ENCODE measurements around the gene AEBP1. TPM values are rescaled to one million over a fixed set of nuclear protein-coding genes. Genes with fewer than 3 reads are reported as not detected.
"Not testable (repeated sequence)": the region's sequence is repeated elsewhere in the genome, so short reads cannot be mapped to it uniquely, and the experiment has no call there.

The AEBP1 gene
- total RNA-seq, 1 experiment from 2014 or later: not detected

DNA sequence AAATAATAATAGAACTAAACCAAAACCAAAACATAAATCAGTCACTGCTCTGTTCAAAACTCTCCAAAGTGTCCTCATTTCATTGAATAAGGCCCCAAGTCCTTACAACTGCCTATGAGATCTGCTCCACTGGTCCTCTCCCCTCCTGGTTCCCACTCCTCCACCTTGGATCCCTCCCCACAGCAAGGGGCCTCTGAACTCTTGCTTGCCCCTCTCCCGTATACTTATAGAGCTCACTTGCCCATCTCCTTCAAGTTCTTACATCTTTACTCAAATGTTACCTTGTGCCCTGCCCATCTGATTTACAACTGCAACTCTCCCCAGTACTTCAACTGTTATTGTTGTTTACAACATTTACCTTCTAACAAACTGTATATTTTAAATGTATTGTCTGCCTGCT is 18.4 kb downstream of the AEBP1 start:
- in situ Hi-C loops (cut with HindIII; ENCODE audit: low pct_unique_long_range_greater_than_20kb, low sequenced_read_pairs): no loop called here
- DNase-seq (ENCODE audit: low read depth, low spot score): no peak

DNA sequence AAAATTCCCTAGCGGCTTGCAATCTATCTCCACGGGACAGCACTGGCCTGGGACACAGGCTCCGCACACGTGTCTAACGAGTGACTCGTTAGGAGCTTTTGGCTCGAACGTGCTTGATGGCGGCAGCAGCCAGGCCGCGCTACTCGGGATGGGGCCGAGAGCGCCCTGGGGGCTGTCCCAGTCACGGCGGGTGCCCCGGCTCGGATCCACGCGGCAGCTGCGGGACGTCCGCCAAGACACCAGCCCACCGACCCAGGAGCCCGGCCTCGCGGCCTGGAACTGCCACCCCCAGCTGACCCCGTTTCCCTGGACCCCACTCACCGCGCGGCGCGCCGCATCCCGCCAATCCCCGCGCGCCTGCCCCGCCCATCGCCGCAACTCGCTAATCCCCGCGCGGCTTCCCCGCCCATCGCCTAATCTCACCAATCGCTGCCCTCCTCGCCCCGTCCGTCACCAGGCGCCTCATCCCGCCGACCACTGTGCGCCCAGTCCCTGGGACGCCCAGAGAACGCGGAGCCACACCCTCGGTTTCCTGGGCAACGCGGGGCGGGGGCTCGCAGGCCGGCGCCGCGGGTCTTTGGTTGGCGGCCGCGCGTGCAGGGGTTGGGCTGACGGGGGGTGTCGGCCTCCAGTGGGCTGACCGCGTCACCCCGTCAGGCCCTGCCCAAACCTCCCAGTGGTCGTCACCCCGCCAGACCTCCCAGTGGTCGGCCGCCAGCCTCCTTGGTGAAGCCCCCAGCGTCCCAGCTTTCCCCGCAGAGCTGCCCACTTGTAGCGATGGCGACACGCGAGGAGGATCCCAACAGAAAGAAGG is 19.3 kb downstream of the AEBP1 start, which contains the start of gene POLD2:
TSS of gene POLD2 (minus strand) at position 359 of the 814 bp plus-strand sequence. CDS start 1,495 bp downstream, outside the sequence.
- in situ Hi-C loops (cut with HindIII; ENCODE audit: low pct_unique_long_range_greater_than_20kb, low sequenced_read_pairs): no loop called here
- peak; percentile 98 for DNase-seq (ENCODE audit: low read depth, low spot score)

DNA sequence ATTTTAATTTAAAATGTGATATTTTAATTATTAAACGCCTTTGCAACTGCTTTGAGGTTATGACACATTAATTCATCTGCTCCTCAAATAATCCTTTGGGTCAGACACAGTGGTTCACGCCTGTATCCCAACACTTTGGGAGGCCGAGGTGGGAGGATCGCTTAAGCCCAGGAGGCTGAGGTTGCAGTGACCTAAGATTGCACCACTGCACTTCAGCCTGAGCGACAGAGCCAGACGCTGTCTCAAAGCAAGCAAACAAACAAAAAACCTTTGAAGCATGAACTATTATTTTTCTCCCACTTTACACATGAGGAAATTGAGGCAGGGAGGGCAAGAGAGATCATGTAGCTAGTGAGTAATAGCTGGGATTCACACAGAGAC is 20.7 kb downstream of the AEBP1 start:
- DNase-seq (ENCODE audit: low read depth, low spot score): no peak
- in situ Hi-C loops (cut with HindIII; ENCODE audit: low pct_unique_long_range_greater_than_20kb, low sequenced_read_pairs): no loop called here

DNA sequence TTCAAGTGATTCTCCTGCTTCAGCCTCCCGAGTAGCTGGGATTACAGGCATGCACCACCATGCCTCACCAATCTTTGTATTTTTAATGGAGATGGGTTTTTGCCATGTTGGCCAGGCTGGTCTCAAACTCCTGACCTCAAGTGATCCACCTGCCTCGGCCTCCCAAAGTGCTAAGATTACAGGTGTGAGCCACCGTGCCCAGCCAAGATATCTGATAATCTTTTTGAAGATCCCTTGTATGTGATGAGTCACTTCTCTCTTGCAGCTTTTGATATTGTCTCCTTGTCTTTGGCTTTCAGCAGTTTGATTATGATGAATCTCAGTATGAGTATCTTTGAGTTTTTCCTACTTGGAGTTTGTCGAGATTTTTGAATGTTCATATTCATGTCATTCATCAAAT is 22.4 kb downstream of the AEBP1 start:
- DNase-seq (ENCODE audit: low read depth, low spot score); in situ Hi-C loops (cut with HindIII; ENCODE audit: low pct_unique_long_range_greater_than_20kb, low sequenced_read_pairs): not testable (repeated sequence)

DNA sequence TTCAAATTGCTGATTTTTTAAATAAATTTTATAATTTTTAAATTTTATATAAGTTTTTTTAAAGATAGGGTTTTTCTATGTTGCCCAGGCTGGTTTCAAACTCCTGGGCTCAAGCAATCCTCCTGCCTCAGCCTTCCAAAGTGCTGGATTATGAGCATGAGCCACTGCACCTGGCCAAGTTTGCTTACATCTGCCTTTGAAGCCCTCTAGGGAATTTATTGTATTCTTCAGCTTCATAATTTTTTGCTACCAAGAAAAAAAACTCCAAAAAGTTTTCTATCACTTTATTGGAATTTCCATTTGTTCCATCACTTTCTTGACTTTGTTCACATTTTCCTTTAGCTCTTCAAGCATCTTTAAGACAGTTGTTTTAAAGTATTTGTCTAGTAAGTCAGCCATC is 23.0 kb downstream of the AEBP1 start:
- in situ Hi-C loops (cut with HindIII; ENCODE audit: low pct_unique_long_range_greater_than_20kb, low sequenced_read_pairs): no loop called here

DNA sequence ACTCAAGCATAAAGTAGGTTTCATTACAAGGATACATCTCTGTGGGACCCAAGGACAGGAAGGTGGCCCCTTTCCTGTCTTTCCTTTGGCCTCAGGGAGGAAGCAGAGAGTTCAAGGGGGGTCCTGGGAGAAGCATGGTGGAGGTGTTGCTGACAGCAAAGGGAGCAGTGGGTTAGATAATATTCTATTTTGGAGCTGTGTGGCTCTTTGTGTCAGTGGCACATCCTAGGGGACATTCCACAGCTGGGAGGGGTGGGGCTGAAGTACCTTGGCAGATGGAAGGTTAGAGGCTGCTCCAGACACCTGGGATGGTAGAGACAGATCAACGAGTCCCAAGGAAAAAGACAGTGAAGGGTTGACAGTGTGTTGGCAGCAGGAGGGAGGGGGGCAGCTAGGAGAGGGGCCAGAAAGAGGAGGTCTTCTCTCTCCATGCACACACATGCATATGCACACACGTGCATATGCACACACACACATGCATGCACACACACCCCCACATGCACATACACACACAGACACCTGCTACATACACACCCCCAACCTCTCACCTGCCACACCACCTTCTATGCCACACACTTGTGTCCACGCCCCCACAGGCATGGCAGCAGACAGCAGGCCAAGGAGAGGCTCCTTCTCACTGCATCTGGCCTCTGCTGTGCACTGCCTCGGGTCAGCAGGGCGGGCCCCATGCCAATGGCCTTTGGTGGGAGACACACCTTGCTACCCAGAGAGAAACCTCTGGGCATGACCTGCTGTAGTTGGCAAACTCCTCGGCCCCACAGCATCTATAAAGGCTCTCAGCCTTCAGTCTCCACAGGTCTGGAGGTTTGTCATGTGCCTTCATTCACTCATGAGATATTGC is 24.8 kb downstream of the AEBP1 start:
- in situ Hi-C loops (cut with HindIII; ENCODE audit: low pct_unique_long_range_greater_than_20kb, low sequenced_read_pairs): no loop called here
- DNase-seq (ENCODE audit: low read depth, low spot score): no peak

More for the DNA sequence above, 23.0 kb downstream of the AEBP1 start:
- DNase-seq (ENCODE audit: low read depth, low spot score): no peak

DNA sequence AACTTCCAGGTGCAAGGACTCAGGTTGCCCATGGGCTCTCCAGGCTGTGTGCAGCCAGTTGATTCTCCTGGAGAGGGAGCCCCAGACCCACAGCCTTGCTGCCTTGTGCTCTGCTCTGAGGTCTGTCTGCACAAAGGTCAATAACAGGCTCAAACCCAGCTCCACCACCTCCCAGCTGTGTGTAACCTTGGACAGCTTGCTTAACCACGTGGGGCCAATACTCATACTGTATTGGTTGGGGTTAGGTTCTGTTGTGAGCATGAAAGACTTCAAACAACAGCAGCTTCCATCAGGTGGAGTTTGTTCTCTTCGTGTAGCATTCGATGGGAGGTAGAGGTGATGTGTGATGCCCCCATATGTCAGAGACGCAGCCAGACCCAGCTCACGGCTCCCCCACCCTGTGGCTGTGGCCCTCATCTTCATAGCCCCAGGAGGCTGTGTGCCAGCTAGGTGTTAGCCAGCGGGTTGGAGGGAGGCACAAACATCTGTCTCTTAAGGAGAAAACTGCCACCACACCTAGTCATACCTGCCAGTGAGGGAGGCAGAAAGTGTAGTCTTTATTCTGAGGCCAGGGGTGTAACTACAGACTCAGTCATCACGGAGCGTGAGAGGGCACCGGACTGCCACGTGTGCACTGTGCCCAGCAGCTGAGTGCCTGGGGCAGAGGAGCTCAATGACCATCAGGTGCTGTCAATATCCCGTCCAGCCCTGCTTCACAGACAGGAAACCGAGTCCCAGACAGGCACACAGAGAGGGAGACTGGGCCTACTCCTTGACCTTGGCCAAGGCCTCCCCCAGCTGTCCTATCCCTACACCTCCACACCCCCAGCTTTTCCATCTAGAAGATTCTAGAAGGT is 27.3 kb downstream of the AEBP1 start:
- in situ Hi-C loops (cut with HindIII; ENCODE audit: low pct_unique_long_range_greater_than_20kb, low sequenced_read_pairs): no loop called here
- DNase-seq (ENCODE audit: low read depth, low spot score): peak; percentile 57

DNA sequence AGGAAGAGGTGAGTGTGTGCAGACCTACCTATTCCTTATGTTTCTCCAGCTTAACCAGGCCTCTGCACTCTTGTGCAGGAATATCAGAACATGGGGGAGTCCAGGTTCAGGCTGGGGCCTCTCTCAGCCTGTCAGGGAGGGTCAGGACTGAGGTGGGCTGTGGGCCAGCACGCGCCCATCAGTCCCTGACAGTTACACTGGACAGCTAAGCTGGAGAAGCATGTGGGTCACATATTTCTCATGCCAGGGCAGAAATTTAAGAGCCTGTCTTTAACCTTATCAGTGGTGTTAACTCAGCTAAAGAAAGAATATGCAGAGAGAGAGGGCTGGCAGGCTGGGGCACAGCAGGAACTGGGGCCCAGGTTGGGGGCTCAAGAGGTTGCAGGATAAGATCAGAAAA is 27.9 kb downstream of the AEBP1 start:
- in situ Hi-C loops (cut with HindIII; ENCODE audit: low pct_unique_long_range_greater_than_20kb, low sequenced_read_pairs): no loop called here
- DNase-seq (ENCODE audit: low read depth, low spot score): no peak

DNA sequence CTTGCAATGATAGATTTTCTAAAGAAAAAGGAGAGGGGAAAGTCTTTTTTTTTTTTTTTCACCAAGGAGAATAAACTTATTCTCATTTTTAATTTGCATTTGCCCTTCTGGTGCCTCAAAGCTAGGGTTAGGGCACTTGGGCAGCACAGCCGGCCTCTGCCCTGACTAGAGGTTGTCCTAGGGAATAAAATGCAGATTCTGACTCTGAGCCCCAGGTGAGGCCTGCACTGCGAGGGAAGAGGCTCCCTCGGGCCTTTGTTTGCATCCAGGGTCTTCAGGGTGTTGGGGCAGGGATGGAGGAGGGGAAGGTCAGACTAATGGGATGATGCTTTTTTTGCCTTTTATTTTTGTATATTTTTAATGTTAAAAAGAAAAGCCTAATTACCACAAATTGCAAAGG is 29.1 kb downstream of the AEBP1 start:
- DNase-seq (ENCODE audit: low read depth, low spot score): no peak
- in situ Hi-C loops (cut with HindIII; ENCODE audit: low pct_unique_long_range_greater_than_20kb, low sequenced_read_pairs): no loop called here

DNA sequence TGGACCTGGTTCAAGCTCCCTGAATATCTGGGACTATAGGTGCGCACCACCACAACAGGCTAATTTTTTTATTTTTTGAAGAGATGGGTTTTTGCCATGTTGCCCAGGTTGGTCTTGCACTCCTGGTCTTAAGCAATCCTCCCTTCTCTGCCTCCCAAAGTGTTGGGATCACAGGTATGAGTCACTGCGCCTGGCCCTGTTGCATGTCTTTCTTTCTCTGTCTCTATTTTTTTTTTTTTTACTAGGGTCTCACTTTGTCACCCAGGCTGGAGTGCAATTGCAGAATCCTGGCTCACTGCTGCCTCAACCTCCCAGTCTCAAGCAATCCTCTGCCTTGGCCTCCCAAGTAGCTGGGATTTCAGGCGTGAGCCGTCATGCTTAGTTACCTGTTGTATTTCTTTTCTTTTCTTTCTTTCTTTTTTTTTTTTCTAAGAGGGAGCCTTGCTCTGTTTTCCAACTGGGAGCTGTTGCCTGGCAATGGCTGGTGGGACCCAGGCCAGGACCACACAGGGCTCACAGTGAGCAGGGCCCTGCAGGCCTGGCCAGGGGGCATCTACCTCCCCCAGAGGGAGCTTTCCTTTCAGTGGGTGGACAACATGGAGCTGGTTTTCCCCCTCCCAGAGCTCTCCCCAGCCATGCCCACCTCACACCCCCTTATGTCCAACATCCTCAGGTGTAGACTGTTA is 30.9 kb downstream of the AEBP1 start:
- in situ Hi-C loops (cut with HindIII; ENCODE audit: low pct_unique_long_range_greater_than_20kb, low sequenced_read_pairs): no loop called here
- DNase-seq (ENCODE audit: low read depth, low spot score): no peak

DNA sequence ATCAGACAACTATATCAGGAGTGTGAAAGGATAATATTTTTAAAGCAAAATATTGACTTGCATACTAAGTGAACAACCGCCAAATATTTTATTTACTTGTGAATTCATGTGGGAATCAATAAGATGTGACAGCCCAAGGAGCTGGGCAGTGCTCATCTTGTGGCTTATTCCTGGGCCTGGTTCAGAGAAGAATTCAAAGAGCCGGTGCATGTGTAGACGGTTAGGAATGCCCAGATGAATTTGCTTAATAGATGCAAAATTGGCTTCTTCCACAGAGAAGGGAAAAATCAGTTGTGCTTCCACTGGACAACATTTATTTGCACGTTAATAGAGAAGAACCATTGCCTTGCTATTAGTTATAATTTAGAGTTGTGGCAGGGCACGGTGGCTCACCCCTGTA is 32.6 kb downstream of the AEBP1 start:
- in situ Hi-C loops (cut with HindIII; ENCODE audit: low pct_unique_long_range_greater_than_20kb, low sequenced_read_pairs): no loop called here
- DNase-seq (ENCODE audit: low read depth, low spot score): no peak

DNA sequence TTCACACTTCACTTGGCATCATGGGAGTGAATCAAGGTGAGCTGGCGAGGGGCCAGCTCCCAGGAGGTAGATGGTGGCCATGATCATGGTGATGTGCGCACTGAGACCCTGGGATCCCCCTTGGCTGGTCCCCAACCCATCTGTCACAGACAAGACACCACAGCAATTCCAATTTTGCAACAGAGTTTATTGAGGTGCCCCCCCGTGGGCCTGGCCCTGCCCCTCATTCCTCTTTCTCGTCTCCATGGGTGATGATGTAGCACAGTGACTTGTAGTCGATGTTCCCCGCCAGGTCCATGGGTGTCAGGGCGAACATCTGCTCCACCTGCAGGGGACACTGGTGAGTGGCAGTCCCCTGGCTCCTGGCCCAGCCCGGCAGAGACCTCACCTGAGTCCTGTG is 34.6 kb downstream of the AEBP1 start:
- DNase-seq (ENCODE audit: low read depth, low spot score): no peak
- in situ Hi-C loops (cut with HindIII; ENCODE audit: low pct_unique_long_range_greater_than_20kb, low sequenced_read_pairs): no loop called here

DNA sequence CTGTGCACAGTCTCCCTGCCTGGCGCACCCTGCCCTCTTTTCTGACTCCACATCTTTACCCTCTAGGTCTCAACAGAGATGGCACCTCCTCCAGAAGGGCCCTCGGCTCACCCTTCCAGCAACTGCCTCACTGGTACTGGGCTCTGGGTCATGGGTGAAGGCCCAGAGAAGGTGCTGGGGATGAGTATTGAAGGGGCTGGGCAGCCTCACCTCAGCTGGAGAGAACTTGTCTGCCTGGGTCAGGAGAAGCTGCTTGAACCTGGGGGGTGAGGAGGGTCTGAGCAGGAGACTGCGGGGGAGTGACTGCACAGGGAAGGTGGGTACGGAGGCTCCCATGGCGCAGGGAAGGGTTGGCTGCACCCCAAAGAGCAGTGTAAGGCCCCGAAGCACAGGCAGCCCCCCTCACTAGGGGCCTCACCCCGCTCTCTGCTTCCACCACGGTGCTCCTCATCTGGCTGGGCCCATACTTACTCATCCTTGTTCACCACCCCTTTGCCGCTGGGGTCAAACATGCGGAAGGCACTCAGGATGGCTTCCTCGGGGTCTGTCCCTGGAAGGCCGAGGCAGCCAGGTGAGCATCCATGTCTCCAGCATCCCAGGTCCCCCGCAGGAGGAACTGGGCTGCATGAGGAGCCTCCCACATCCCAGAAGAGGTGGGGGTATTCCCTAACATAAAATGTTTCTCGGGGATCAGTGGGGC is 35.3 kb downstream of the AEBP1 start:
- in situ Hi-C loops (cut with HindIII; ENCODE audit: low pct_unique_long_range_greater_than_20kb, low sequenced_read_pairs): no loop called here

DNA sequence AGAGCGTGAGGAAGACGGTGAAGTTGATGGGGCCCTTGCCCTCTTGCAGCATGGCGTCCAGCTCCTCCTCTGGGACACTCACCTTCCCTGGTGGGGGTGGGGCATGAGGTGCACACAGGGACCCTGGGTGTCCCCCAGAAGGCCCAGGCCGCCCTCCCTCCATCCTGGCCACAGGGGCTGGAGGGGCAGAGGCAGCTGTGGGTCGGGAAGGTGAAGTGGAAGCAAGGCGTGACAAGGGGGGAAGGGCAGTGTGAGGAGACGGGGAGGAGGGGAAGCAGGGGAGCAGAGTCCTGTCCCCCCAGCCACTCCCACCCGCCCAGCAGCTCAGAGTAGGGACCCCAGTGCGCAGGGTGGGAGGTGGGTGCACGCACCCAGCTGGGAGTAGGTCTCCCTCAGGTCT is 36.2 kb downstream of the AEBP1 start:
- no peak for DNase-seq (ENCODE audit: low read depth, low spot score)
- in situ Hi-C loops (cut with HindIII; ENCODE audit: low pct_unique_long_range_greater_than_20kb, low sequenced_read_pairs): no loop called here

More for the DNA sequence above, 35.3 kb downstream of the AEBP1 start:
- no peak for DNase-seq (ENCODE audit: low read depth, low spot score)

DNA sequence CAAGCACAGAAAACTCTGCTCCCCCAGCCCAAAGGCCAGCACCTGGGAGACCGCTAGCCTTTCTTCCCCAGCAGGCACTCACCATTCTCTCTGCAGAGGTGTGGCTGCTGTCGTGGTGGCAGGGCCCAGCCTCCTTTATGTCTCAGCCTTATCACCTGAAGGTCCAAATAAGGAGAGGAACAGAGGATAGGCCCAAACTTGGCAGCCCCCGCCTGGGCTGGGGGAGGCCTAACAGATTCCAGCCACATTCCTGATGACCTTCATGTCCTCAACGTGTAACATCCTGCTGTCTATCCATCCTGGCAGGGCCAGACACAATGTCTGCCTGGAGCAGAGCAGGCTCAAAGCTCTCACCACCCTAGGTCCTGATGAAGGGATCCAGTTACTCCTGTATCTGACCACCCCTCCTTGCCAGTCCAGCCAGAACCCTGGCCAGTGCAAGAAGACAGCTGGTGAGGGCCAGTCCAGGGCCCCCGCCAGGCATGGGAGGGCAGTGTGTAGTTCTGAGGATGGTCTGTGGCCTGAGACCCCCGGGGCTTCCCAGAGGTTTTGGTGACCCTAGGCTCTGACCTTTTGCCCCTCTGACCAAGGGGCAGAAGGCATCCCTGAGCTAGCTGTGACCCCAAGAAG is 37.2 kb downstream of the AEBP1 start, which contains the start of gene MYL7:
TSS of gene MYL7 (minus strand) at position 112 of the 630 bp plus-strand sequence. CDS start at position 85, 27 bp downstream.
- in situ Hi-C loops (cut with HindIII; ENCODE audit: low pct_unique_long_range_greater_than_20kb, low sequenced_read_pairs): no loop called here
- DNase-seq (ENCODE audit: low read depth, low spot score): no peak

DNA sequence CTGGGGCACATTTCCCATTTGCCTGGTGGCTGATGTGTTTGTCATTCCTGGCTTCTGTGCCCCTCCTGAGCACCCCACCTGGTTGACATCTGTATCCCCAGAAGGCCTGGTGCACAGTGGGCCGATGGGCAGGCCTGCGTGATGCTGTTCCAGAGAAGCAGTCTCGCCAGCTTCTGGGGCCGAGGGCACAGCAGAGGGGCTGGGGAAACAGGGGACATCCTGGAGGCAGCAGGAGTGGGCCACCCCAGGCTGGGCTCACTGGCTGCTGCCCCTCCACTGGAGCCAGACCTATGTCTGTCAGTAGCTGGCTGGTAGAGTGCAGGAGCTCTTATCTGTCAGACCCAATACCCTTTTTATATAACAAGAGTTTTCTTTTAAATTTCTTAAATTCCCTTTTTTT is 37.9 kb downstream of the AEBP1 start:
- DNase-seq (ENCODE audit: low read depth, low spot score): no peak
- in situ Hi-C loops (cut with HindIII; ENCODE audit: low pct_unique_long_range_greater_than_20kb, low sequenced_read_pairs): no loop called here
